IMR-90 (cell line): Measurements from ENCODE around the gene MAN1C1. TPM values are rescaled to one million over a fixed set of nuclear protein-coding genes. Genes with fewer than 3 reads are reported as not detected.

Source experiments
- ATAC-seq: fragments of 200-7000 bp; cut with Tn5 transposase; 2 replicates; pipeline ENCODE4 v1.9.1; 2020; ENCODE audit warnings: low read depth, mild to moderate bottlenecking, moderate library complexity
- BruUV-seq: library from RNA; stranded (reverse); fragments of 400-500 nt; replicated peaks from 2 replicates; lab custom pipeline; 2021; lab: Mats Ljungman, UMichigan
- CTCF ChIA-PET: fragments of 300-600 bp; formaldehyde crosslinking; extraction: SDS; loops from one replicate; lab custom pipeline; 2021; ENCODE audit warnings: antibody characterized with exemption; lab: Yijun Ruan, JAX
- POLR2A ChIA-PET: fragments of 300-600 bp; sonication (Branson Sonifier 250); formaldehyde crosslinking; loops from one replicate; lab custom pipeline; 2022; ENCODE audit warnings: antibody characterized with exemption; ENCODE audit not compliant: unreplicated experiment; lab: Charles Lee
- DNase-seq: peaks from one replicate; pipeline ENCODE4 v3.0.0; 2013
- H2AFZ ChIP-seq: replicated peaks from 2 replicates; pipeline ENCODE3; 2013; ENCODE audit warnings: low read length, mild to moderate bottlenecking; ENCODE audit not compliant: poor library complexity
- H2AK5ac ChIP-seq: 2 replicates; pipeline ENCODE4 v1.6.1; 2013; ENCODE audit warnings: low read depth, low read length, inconsistent platforms
- H2AK9ac ChIP-seq: replicated peaks from 2 replicates; pipeline ENCODE3; 2013; ENCODE audit warnings: mild to moderate bottlenecking, low read depth, low read length, moderate library complexity; ENCODE audit not compliant: poor library complexity
- H2BK120ac ChIP-seq: 2 replicates; pipeline ENCODE4 v1.6.1; 2013; ENCODE audit warnings: low read depth, low read length, inconsistent platforms
- H2BK15ac ChIP-seq: 3 replicates; pipeline ENCODE4 v1.6.1; 2013; ENCODE audit warnings: low read depth, low read length, inconsistent platforms
- H2BK20ac ChIP-seq: 2 replicates; pipeline ENCODE4 v1.6.1; 2013; ENCODE audit warnings: low read depth, mild to moderate bottlenecking, inconsistent platforms, low read length, moderate library complexity
- H2BK5ac ChIP-seq: 2 replicates; pipeline ENCODE4 v1.6.1; 2013; ENCODE audit warnings: mild to moderate bottlenecking, low read depth, low read length, inconsistent platforms; ENCODE audit not compliant: poor library complexity, severe bottlenecking
- H3K14ac ChIP-seq: replicated peaks from 2 replicates; pipeline ENCODE4 v1.6.1; 2013; ENCODE audit warnings: low read depth, low read length, inconsistent platforms
- H3K18ac ChIP-seq: 2 replicates; pipeline ENCODE4 v1.6.1; 2013; ENCODE audit warnings: low read depth, low read length, control low read depth
- H3K23ac ChIP-seq: 2 replicates; pipeline ENCODE4 v1.6.1; 2013; ENCODE audit warnings: low read depth, low read length, inconsistent platforms
- H3K27ac ChIP-seq: 2 replicates; pipeline ENCODE4 v1.5.1; 2013; ENCODE audit warnings: mild to moderate bottlenecking, control low read depth, low read length; ENCODE audit not compliant: insufficient read depth
- H3K27me3 ChIP-seq: 2 replicates; pipeline ENCODE4 v1.6.1; 2013; ENCODE audit warnings: low read length; ENCODE audit not compliant: control insufficient read depth, insufficient read depth
- H3K36me3 ChIP-seq: 2 replicates; pipeline ENCODE4 v1.6.1; 2013; ENCODE audit warnings: low read length, mixed read lengths; ENCODE audit not compliant: control insufficient read depth, insufficient read depth
- H3K4ac ChIP-seq: 2 replicates; pipeline ENCODE4 v1.6.1; 2013; ENCODE audit warnings: low read depth, low read length, inconsistent platforms
- H3K4me1 ChIP-seq: 2 replicates; pipeline ENCODE4 v1.6.1; 2013; ENCODE audit warnings: low read length, mixed read lengths; ENCODE audit not compliant: control insufficient read depth, insufficient read depth
- H3K4me2 ChIP-seq: 2 replicates; pipeline ENCODE4 v1.6.1; 2013; ENCODE audit warnings: low read depth, mild to moderate bottlenecking, control low read depth, low read length, moderate library complexity
- H3K4me3 ChIP-seq: 2 replicates; pipeline ENCODE4 v1.5.1; 2013; ENCODE audit warnings: low read depth, mild to moderate bottlenecking, control low read depth, low read length, moderate library complexity; ENCODE audit not compliant: insufficient read depth
- H3K56ac ChIP-seq: 2 replicates; pipeline ENCODE4 v1.6.1; 2013; ENCODE audit warnings: low read length, inconsistent platforms; ENCODE audit not compliant: insufficient read depth; ENCODE audit errors: extremely low read depth
- H3K79me1 ChIP-seq, 2 experiments: 2 replicates each; pipeline ENCODE4 v1.6.1; 2013; ENCODE audit warnings: low read length in 2 of 2, inconsistent platforms in 1 of 2, low read depth in 1 of 2
- H3K9ac ChIP-seq: 2 replicates; pipeline ENCODE4 v1.6.1; 2013; ENCODE audit warnings: low read depth, low read length, control low read depth
- H3K9me1 ChIP-seq: 2 replicates; pipeline ENCODE4 v1.6.1; 2013; ENCODE audit warnings: low read length, inconsistent platforms; ENCODE audit not compliant: insufficient read depth
- H3K9me3 ChIP-seq: 2 replicates; pipeline ENCODE4 v1.6.1; 2013; ENCODE audit warnings: low read length; ENCODE audit not compliant: control insufficient read depth, insufficient read depth
- H4K20me1 ChIP-seq: 2 replicates; pipeline ENCODE4 v1.6.1; 2013; ENCODE audit warnings: low read length, inconsistent platforms; ENCODE audit not compliant: insufficient read depth
- H4K5ac ChIP-seq: 2 replicates; pipeline ENCODE4 v1.6.1; 2013; ENCODE audit warnings: mild to moderate bottlenecking, low read depth, low read length, control low read depth
- H4K8ac ChIP-seq, 2 experiments: 2 replicates each; pipeline ENCODE4 v1.6.1; 2013; ENCODE audit warnings: low read depth in 2 of 2, low read length in 2 of 2, control low read depth in 1 of 2, inconsistent platforms in 1 of 2
- H4K91ac ChIP-seq: 2 replicates; pipeline ENCODE4 v1.6.1; 2013; ENCODE audit warnings: low read depth, low read length, inconsistent platforms; ENCODE audit not compliant: insufficient read depth
- BHLHE40 ChIP-seq: fragments of 150-350 bp; IDR thresholded peaks from 2 replicates; pipeline ENCODE4 v1.6.1; 2016; ENCODE audit warnings: mild to moderate bottlenecking, low read depth, low read length
- CEBPB ChIP-seq: IDR thresholded peaks from 2 replicates; pipeline ENCODE4 v1.6.1; 2012; ENCODE audit warnings: low read depth, low read length, improper control_type of control experiment
- CHD1 ChIP-seq: IDR thresholded peaks from 2 replicates; pipeline ENCODE4 v1.6.1; 2012; ENCODE audit warnings: low read depth, low read length, improper control_type of control experiment
- MAZ ChIP-seq: IDR thresholded peaks from 2 replicates; pipeline ENCODE4 v1.6.1; 2012; ENCODE audit warnings: low read depth, mild to moderate bottlenecking, low read length, improper control_type of control experiment, moderate library complexity, borderline replicate concordance
- NFE2L2 ChIP-seq: fragments of 150-350 bp; IDR thresholded peaks from 2 replicates; pipeline ENCODE4 v1.6.1; 2016; ENCODE audit warnings: low read depth, mild to moderate bottlenecking, low read length
- POLR2A ChIP-seq: IDR thresholded peaks from 2 replicates; pipeline ENCODE4 v1.6.1; 2012; ENCODE audit warnings: mild to moderate bottlenecking, low read depth, low read length
- RAD21 ChIP-seq: IDR thresholded peaks from 2 replicates; pipeline ENCODE4 v1.6.1; 2012; ENCODE audit warnings: low read length, improper control_type of control experiment
- RCOR1 ChIP-seq: IDR thresholded peaks from 2 replicates; pipeline ENCODE4 v1.6.1; 2012; ENCODE audit warnings: mild to moderate bottlenecking, low read length, improper control_type of control experiment; ENCODE audit not compliant: insufficient replicate concordance
- SMC3 ChIP-seq: fragments of 150-350 bp; IDR thresholded peaks from 2 replicates; pipeline ENCODE4 v1.6.1; 2016; ENCODE audit warnings: low read depth, mild to moderate bottlenecking, antibody characterized with exemption, low read length, moderate library complexity
- USF2 ChIP-seq: fragments of 150-350 bp; IDR thresholded peaks from 2 replicates; pipeline ENCODE4 v1.6.1; 2017; ENCODE audit warnings: mild to moderate bottlenecking, antibody characterized with exemption, low read length, low read depth
- WGBS, 2 experiments: methylation state at CpG; one replicate each; pipeline versions ENCODE4 v1.1.5 to v1.1.7; 2013; ENCODE audit warnings: missing lambda C conversion rate in 2 of 2; ENCODE audit not compliant: insufficient read length in 1 of 2; ENCODE audit errors: extremely low coverage in 2 of 2; 5-methylcytosine and 5-hydroxymethylcytosine counted together
- dilution Hi-C: fragments of 300-500 bp; cut with HindIII; formaldehyde crosslinking; loops from one replicate; pipeline ENCODE4 v1.14.3; 2018; ENCODE audit warnings: low sequenced_read_pairs; ENCODE audit not compliant: unreplicated experiment
- in situ Hi-C: fragments of 300-500 bp; cut with MboI; formaldehyde crosslinking; loops from 3 replicates; pipeline ENCODE4 v1.14.3; 2019; ENCODE audit warnings: low sequenced_read_pairs, inconsistent platforms, mixed read lengths
- intact Hi-C: fragments of 100-400 bp; cut with micrococcal nuclease; formaldehyde crosslinking; loops from 2 replicates; pipeline ENCODE4 v1.10.0; 2022
- polyA plus RNA-seq, 3 experiments: library from polyadenylated mRNA; depleted of rRNA; stranded (reverse); fragments of >200 nt; gene quantifications; 2 replicates each; pipeline ENCODE4 v1.2.3, GENCODE V29; 2012; ENCODE audit warnings: low replicate concordance in 1 of 3
- total RNA-seq: library from RNA; depleted of rRNA; stranded (reverse); fragments of >200 nt; gene quantifications from 2 replicates; pipeline ENCODE4 v1.2.3, GENCODE V29; 2012
- TF ChIP-seq, protein P1 (sequence below): conservative IDR thresholded peaks from 2 replicates; pipeline ENCODE4 v1.5.1; 2012; ENCODE audit warnings: mild to moderate bottlenecking, low read depth, low read length, improper control_type of control experiment

Gene MAN1C1
- total and polyA plus RNA-seq, 2 of the 4 experiments (the other 2 are of a cell fraction), result 3.2 to 11.3 TPM

- H3K14ac ChIP-seq, result no peak overlapping the region
- H3K9ac ChIP-seq, result no peak overlapping the region
- H3K27ac ChIP-seq, result no peak overlapping the region
- H2BK120ac ChIP-seq, result no peak overlapping the region
- peaks cover 10% of the 10 kb centered on the region; the same call in 1 of the 2 replicates for H3K4me1 ChIP-seq
- H4K20me1 ChIP-seq, result peaks cover 3% of the 10 kb centered on the region; the same call in 1 of the 2 replicates
- no peak for ATAC-seq
- H3K18ac ChIP-seq, result no peak overlapping the region
- no peak overlapping the region for H2AK9ac ChIP-seq
- no peaks in the 10 kb centered on the region; the same call in 1 of the 2 replicates for H3K27me3 ChIP-seq
- intact Hi-C loops, result no loop called here
- no peak overlapping the region for H2BK15ac ChIP-seq
- H4K8ac ChIP-seq, result no peak overlapping the region
- no peak overlapping the region for H4K5ac ChIP-seq
- H3K79me1 ChIP-seq, result no peaks in the 10 kb centered on the region; a peak in 2 of 4 replicates
- H2AFZ ChIP-seq, result no peak overlapping the region
- TF ChIP-seq, protein P1, sequence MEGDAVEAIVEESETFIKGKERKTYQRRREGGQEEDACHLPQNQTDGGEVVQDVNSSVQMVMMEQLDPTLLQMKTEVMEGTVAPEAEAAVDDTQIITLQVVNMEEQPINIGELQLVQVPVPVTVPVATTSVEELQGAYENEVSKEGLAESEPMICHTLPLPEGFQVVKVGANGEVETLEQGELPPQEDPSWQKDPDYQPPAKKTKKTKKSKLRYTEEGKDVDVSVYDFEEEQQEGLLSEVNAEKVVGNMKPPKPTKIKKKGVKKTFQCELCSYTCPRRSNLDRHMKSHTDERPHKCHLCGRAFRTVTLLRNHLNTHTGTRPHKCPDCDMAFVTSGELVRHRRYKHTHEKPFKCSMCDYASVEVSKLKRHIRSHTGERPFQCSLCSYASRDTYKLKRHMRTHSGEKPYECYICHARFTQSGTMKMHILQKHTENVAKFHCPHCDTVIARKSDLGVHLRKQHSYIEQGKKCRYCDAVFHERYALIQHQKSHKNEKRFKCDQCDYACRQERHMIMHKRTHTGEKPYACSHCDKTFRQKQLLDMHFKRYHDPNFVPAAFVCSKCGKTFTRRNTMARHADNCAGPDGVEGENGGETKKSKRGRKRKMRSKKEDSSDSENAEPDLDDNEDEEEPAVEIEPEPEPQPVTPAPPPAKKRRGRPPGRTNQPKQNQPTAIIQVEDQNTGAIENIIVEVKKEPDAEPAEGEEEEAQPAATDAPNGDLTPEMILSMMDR, result no peak
- no peak for TF ChIP-seq SMC3
- TF ChIP-seq CEBPB, result no peak
- TF ChIP-seq MAZ, result no peak
- no peak for TF ChIP-seq CHD1
- TF ChIP-seq RAD21, result no peak
- no peak for TF ChIP-seq RCOR1
- TF ChIP-seq POLR2A, result no peak
- TF ChIP-seq BHLHE40, result no peak
- no peak for TF ChIP-seq NFE2L2
- no peak for TF ChIP-seq USF2
- CTCF ChIA-PET, result no interaction called here
- no peak for DNase-seq
- no TSS peak for BruUV-seq
- H2AK5ac ChIP-seq, result no peak overlapping the region
- H3K9me1 ChIP-seq, result peaks cover 8% of the 10 kb centered on the region; the same call in 1 of the 2 replicates
- no peak overlapping the region for H2BK20ac ChIP-seq
- H3K9me3 ChIP-seq, result peaks cover 5% of the 10 kb centered on the region
- no peak overlapping the region for H3K56ac ChIP-seq
- POLR2A ChIA-PET, result no interaction called here
- H3K23ac ChIP-seq, result no peak overlapping the region
- in situ Hi-C loops, result no loop called here
- no peak overlapping the region for H3K4me3 ChIP-seq
- no CpG with 5 or more reads among the region's 4 CpGs for WGBS, 2 experiments
- dilution Hi-C loops, result no loop called here
- H3K4me2 ChIP-seq, result no peak overlapping the region
- H4K91ac ChIP-seq, result no peak overlapping the region
- H2BK5ac ChIP-seq, result no peak overlapping the region
- H3K36me3 ChIP-seq, result no peaks in the 10 kb centered on the region
- no peak overlapping the region for H3K4ac ChIP-seq
Observed at GRCh38 chr1:25739341-25739740, 122.8 kb downstream of the MAN1C1 start.
